HG03175 (cell line): ENCODE measurements around the gene MAP4K1.
"Not testable (repeated sequence)": the region's sequence is repeated elsewhere in the genome, so short reads cannot be mapped to it uniquely, and the experiment has no call there.

Experiments
- ATAC-seq: cut with Tn5 transposase; IDR thresholded peaks from one replicate; pipeline ENCODE4 v1.9.1; 2021; ENCODE audit warnings: mild to moderate bottlenecking, moderate library complexity; ENCODE audit not compliant: unreplicated experiment

MAP4K1 gene

GRCh38 chr19:38579304-38579703, 38.4 kb downstream of the MAP4K1 start:
- not testable (repeated sequence) for ATAC-seq

GRCh38 chr19:38577826-38578225, 39.9 kb downstream of the MAP4K1 start:
- ATAC-seq = no peak

- ATAC-seq = no peak
Observed at GRCh38 chr19:38571682-38572081, 46.1 kb downstream of the MAP4K1 start.

- ATAC-seq = no peak
Observed at GRCh38 chr19:38569368-38569983, 48.3 kb downstream of the MAP4K1 start.

GRCh38 chr19:38565691-38566105, 52.1 kb downstream of the MAP4K1 start:
- ATAC-seq = no peak

- ATAC-seq = no peak
Observed at GRCh38 chr19:38564981-38565690, 52.6 kb downstream of the MAP4K1 start.

GRCh38 chr19:38563475-38563874, 54.3 kb downstream of the MAP4K1 start:
- ATAC-seq = no peak

- no peak for ATAC-seq
Observed at GRCh38 chr19:38562096-38562495, 55.7 kb downstream of the MAP4K1 start.

GRCh38 chr19:38561658-38562057, 56.1 kb downstream of the MAP4K1 start:
- ATAC-seq = no peak

- no peak for ATAC-seq
Observed at GRCh38 chr19:38561053-38561606, 56.6 kb downstream of the MAP4K1 start.

- ATAC-seq = peak; percentile 72
Observed at GRCh38 chr19:38559428-38560401, 58.0 kb downstream of the MAP4K1 start.

- ATAC-seq = not testable (repeated sequence)
Observed at GRCh38 chr19:38558933-38559332, 58.8 kb downstream of the MAP4K1 start.

- peak; percentile 47 for ATAC-seq
Observed at GRCh38 chr19:38557205-38557799, 60.5 kb downstream of the MAP4K1 start.

- ATAC-seq = no peak
Observed at GRCh38 chr19:38556521-38557174, 61.1 kb downstream of the MAP4K1 start.

GRCh38 chr19:38555200-38555599, 62.6 kb downstream of the MAP4K1 start:
- ATAC-seq = no peak

- no peak for ATAC-seq
Observed at GRCh38 chr19:38554676-38555141, 63.0 kb downstream of the MAP4K1 start.

GRCh38 chr19:38553239-38553638, 64.5 kb downstream of the MAP4K1 start:
- ATAC-seq = not testable (repeated sequence)

- ATAC-seq = peak; percentile 68
Observed at GRCh38 chr19:38551450-38551813, 66.3 kb downstream of the MAP4K1 start.

GRCh38 chr19:38550376-38550775, 67.4 kb downstream of the MAP4K1 start:
- ATAC-seq = no peak

GRCh38 chr19:38549942-38550341, 67.8 kb downstream of the MAP4K1 start:
- ATAC-seq = no peak
